IPS-NIHi7 (cell line): Measurements from ENCODE around the gene NPAS4.
"Not testable (repeated sequence)": the region's sequence is repeated elsewhere in the genome, so short reads cannot be mapped to it uniquely, and the experiment has no call there.

Experiments
- DNase-seq: peaks from one replicate; pipeline ENCODE4 v3.0.0; 2012; ENCODE audit warnings: mixed read lengths; ENCODE audit errors: extremely low spot score

The NPAS4 gene

GRCh38 chr11:66417000-66417399 is 3.8 kb upstream of the NPAS4 start:
- no peak for DNase-seq

- peak; percentile 83 for DNase-seq
These were observed 2.5 kb upstream of the NPAS4 start for GRCh38 chr11:66418168-66418985.

- DNase-seq = no peak
These were observed 1.9 kb upstream of the NPAS4 start for GRCh38 chr11:66418986-66419308.

- DNase-seq = peak; percentile 78
These were observed 1.0 kb upstream of the NPAS4 start for GRCh38 chr11:66419825-66420224.

- peak; percentile 93 for DNase-seq
These were observed 814 bp downstream of the NPAS4 start for GRCh38 chr11:66421492-66422205.

- DNase-seq = no peak
These were observed 5.5 kb downstream of the NPAS4 start for GRCh38 chr11:66426314-66426713.

- no peak for DNase-seq
These were observed 8.1 kb downstream of the NPAS4 start for GRCh38 chr11:66428933-66429332.

GRCh38 chr11:66429983-66430602 is 9.3 kb downstream of the NPAS4 start:
- DNase-seq = peak; percentile 82

GRCh38 chr11:66431287-66431686 is 10.5 kb downstream of the NPAS4 start:
- not testable (repeated sequence) for DNase-seq

- not testable (repeated sequence) for DNase-seq
These were observed 11.1 kb downstream of the NPAS4 start for GRCh38 chr11:66431871-66432329.

- no peak for DNase-seq
These were observed 11.8 kb downstream of the NPAS4 start for GRCh38 chr11:66432597-66432996.

- DNase-seq = no peak
These were observed 17.2 kb downstream of the NPAS4 start for GRCh38 chr11:66437979-66438503.

GRCh38 chr11:66438504-66439466 is 17.9 kb downstream of the NPAS4 start, which contains the start of gene MRPL11:
TSS of gene MRPL11 (minus strand) at chr11:66438848. CDS start at chr11:66438754, 94 bp downstream.
- peak; percentile 96 for DNase-seq

GRCh38 chr11:66440101-66440939 is 19.5 kb downstream of the NPAS4 start:
- not testable (repeated sequence) for DNase-seq

- not testable (repeated sequence) for DNase-seq
These were observed 20.1 kb downstream of the NPAS4 start for GRCh38 chr11:66440940-66441282.

- DNase-seq = no peak
These were observed 22.8 kb downstream of the NPAS4 start for GRCh38 chr11:66443602-66444001.

- DNase-seq = no peak
These were observed 26.2 kb downstream of the NPAS4 start for GRCh38 chr11:66447012-66447411.

GRCh38 chr11:66448523-66448922 is 27.7 kb downstream of the NPAS4 start:
- no peak for DNase-seq

GRCh38 chr11:66450560-66450959 is 29.7 kb downstream of the NPAS4 start:
- no peak for DNase-seq

GRCh38 chr11:66451663-66452062 is 30.8 kb downstream of the NPAS4 start:
- no peak for DNase-seq
